AG10803 (cell line): ENCODE data around the gene PLCH1.

ENCODE experiments used
- DNase-seq: peaks from one replicate; pipeline ENCODE4 v3.0.0; 2010; ENCODE audit warnings: low read depth
- H3K4me3 ChIP-seq: 2 replicates; pipeline ENCODE4 v1.5.1; 2011; ENCODE audit warnings: mild to moderate bottlenecking, low read length, control low read depth
- TF ChIP-seq, protein P1 (sequence below): conservative IDR thresholded peaks from 2 replicates; pipeline ENCODE4 v1.5.1; 2011; ENCODE audit warnings: mild to moderate bottlenecking, low read length, control low read depth, inconsistent platforms

Gene PLCH1

DNA sequence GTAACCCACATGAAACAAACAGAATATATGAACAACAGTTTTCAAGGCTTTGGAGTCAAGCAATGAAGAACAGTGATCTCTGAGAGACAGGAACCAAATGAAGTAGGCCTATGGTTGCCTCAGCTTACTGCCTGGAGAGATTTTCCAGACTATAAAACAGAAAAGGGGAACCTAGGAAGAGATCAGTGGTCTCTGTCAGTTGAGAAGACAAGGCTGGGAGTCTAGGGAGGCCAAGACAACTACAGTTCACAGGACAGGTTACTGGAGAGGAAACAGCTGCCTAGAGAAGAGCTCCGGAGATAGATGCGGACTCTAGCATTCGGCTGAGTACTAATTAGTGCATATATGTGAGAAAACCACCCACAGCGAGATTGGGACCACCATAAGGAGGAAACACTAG lies 87.7 kb downstream of the PLCH1 start:
- TF ChIP-seq, protein P1, sequence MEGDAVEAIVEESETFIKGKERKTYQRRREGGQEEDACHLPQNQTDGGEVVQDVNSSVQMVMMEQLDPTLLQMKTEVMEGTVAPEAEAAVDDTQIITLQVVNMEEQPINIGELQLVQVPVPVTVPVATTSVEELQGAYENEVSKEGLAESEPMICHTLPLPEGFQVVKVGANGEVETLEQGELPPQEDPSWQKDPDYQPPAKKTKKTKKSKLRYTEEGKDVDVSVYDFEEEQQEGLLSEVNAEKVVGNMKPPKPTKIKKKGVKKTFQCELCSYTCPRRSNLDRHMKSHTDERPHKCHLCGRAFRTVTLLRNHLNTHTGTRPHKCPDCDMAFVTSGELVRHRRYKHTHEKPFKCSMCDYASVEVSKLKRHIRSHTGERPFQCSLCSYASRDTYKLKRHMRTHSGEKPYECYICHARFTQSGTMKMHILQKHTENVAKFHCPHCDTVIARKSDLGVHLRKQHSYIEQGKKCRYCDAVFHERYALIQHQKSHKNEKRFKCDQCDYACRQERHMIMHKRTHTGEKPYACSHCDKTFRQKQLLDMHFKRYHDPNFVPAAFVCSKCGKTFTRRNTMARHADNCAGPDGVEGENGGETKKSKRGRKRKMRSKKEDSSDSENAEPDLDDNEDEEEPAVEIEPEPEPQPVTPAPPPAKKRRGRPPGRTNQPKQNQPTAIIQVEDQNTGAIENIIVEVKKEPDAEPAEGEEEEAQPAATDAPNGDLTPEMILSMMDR: no peak

DNA sequence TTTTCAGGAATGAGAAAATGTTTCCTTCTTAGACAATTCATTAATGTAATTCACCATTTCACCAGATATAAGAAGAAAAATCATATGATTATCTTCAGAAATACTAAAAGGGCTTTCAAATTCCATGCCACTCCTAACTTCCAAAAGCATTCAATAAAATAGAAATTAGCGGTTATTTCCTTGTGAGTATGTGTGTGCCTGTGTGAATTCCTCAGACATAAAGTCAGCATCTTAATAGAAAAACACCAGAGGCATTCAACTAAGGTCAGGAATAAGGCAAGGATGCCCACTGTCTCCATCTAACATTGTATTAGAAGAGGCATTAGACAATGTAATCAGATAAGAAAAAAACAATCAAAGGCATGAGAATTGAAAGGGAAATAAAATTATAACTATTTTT lies 88.4 kb downstream of the PLCH1 start:
- H3K4me3 ChIP-seq: no peak overlapping the region
- TF ChIP-seq, protein P1: no peak
- DNase-seq: no peak

More for the DNA sequence above, 87.7 kb downstream of the PLCH1 start:
- H3K4me3 ChIP-seq: no peak overlapping the region
- DNase-seq: no peak

DNA sequence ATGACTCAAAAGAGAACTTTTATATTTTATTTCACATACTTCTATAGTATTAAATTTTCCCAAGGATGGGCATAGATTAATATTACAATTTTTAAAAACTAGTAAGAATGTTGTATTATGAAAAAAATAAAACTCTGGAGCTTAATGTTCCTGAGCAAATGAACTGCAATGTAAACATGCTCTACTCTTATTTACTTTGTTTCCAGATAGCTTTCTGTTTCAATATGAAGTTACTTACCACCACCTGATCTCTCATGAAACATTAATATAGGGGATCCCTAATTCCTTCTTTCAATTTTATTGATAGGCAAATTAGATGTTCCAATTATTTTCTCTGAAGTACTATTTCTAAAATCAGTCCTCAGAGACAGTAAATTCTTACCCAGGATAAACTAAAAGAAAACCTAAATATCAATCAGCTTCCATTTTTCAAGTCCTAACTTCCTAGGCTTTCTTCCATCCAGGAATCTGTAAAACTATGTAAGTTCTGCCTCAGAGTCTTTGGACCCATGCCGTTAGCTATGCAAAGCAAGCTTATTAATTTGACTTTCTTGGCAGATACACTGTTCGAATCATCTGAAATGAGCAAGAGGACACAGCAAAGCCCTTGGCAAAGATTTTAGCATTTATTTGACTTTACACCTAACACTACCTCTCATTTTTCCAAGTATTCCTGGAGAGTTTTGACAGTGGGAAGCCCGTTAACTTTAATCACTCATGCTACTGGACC lies 93.2 kb downstream of the PLCH1 start:
- no peak overlapping the region for H3K4me3 ChIP-seq
- TF ChIP-seq, protein P1: no peak
- peak; percentile 33 for DNase-seq

DNA sequence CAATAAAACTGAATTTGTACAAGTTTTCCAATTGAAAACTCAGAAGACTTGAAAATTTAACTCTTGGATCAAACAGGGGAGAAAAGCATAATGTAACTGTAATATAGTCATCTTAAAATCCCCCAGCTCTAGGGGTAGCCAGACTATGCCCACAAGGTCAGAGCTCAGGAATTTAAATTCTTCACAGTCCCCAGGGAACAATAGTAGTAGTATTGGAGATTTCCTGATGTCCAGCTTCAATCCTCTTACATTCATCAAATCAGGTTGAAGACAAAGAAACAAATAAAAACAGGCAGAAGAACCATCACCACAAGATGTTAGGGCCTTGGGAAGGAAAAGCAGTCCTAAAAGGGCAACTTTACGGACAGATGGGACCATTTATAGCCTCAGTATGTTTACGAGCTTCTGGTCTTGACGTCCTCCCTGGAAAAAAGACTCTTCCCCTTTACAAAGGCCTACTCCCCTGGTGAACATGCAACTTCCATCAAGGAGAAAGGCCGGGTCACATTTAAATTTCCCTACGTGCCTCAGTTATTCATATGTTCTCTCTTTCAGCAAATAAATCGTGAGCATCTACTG lies 96.8 kb downstream of the PLCH1 start:
- no peak overlapping the region for H3K4me3 ChIP-seq
- peak; percentile 11 for DNase-seq
- TF ChIP-seq, protein P1: no peak

DNA sequence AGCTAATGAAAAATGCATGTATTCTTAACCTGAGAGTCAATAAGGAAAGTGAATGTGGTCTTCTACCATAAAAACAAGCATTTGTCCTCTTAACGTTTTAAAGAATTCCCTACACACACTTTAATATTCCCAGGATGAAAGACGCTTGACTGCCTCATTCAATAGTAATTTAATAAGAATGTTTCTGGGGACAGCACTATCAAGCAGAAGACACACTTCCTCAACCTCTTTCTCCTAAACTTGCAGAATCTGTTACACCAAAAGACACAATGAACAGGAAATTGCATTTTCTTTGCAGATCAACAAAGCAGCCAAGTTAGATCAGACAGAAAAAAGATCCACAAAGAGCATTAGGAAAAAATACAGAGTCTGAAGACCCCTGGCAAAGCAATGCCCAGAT lies 97.7 kb downstream of the PLCH1 start:
- TF ChIP-seq, protein P1: no peak
- H3K4me3 ChIP-seq: no peak overlapping the region
- DNase-seq: no peak

DNA sequence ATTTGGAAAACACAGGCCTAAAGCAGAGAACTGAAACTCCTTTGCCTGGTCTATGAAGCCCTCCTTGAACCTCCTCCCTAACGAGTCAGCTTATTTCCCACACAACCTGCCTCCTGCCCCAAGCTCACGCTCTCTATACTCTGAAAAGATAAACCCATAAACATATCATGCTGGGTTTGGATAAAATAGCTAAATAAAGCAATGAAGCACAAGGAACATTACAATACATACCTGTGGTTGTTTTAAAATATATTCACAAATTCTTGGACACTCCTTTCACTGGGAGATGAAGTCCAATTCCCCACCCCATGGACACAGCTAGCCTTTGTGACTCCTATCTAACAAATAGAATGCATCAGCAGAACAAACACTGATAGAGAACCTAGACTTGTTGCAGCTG lies 98.2 kb downstream of the PLCH1 start:
- no peak overlapping the region for H3K4me3 ChIP-seq
- no peak for DNase-seq
- TF ChIP-seq, protein P1: no peak

DNA sequence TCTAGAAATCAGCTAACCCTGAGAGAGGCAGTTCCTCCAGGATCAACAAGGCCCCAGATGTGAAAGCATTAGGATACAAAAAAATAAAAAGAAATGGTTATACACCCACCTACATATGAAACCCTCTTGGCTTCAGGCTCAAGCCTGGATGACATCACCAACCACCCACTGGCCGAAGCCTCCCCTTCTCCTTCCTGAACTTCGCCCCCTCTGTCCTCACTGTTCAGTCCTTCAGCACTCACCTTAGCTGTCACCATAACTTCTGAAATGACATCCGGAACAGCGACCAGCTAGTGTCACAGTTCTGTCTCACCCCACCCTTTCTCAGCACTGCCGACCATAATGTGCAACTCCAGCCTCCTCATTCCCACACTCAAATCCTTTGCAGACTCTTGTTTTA lies 98.7 kb downstream of the PLCH1 start:
- no peak overlapping the region for H3K4me3 ChIP-seq
- TF ChIP-seq, protein P1: no peak
- DNase-seq: no peak
